Measurements from ENCODE around the gene CDKN3.
A peak's percentile ranks its signal among the peaks of the same experiment; 100 is the strongest.

Gene CDKN3, protein sequence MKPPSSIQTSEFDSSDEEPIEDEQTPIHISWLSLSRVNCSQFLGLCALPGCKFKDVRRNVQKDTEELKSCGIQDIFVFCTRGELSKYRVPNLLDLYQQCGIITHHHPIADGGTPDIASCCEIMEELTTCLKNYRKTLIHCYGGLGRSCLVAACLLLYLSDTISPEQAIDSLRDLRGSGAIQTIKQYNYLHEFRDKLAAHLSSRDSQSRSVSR

DNA sequence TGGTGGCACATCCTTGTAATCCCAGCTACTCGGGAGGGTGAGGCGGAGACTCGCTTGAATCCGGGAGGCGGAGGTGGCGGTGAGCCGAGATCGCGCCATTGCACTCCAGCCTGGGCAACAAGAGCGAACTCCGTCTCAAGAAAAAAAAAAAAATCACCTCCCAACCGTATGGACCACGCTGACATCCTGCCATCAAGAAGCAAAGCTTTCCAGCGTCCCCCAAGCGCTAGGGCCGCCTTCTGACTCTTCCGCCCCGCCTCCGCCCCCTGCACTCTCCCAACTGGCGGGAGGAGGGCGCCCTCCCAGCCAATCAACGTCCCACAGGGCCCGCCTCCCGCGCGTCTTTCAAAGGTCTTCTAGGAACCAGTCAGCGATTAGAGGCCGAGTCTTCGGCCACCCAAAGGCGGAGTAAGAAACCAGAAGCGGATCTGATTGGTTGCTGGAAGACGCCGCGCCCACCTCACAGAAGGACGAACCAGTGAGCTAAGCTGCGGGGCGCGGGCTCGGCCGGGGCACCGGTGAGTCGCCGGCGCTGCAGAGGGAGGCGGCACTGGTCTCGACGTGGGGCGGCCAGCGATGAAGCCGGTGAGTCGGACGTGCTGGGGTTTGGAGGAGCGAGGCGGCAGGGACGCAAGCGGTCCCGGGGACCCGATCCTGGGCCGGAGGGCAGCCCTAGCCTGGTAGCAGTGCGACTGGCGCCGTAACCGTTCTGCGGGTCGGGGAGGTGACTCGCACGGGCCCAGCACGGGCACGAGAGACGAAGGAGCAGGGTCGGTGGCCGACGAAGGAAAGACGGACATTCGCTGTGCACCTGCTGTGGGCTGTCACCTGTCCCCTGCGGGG is at the start of gene CDKN3:
Gene CDKN3, plus strand, starts transcription at position 515 of the 843 bp plus-strand sequence. Its CDS starts 62 bp downstream, at position 577.
- TF ChIP-seq, protein P1, sequence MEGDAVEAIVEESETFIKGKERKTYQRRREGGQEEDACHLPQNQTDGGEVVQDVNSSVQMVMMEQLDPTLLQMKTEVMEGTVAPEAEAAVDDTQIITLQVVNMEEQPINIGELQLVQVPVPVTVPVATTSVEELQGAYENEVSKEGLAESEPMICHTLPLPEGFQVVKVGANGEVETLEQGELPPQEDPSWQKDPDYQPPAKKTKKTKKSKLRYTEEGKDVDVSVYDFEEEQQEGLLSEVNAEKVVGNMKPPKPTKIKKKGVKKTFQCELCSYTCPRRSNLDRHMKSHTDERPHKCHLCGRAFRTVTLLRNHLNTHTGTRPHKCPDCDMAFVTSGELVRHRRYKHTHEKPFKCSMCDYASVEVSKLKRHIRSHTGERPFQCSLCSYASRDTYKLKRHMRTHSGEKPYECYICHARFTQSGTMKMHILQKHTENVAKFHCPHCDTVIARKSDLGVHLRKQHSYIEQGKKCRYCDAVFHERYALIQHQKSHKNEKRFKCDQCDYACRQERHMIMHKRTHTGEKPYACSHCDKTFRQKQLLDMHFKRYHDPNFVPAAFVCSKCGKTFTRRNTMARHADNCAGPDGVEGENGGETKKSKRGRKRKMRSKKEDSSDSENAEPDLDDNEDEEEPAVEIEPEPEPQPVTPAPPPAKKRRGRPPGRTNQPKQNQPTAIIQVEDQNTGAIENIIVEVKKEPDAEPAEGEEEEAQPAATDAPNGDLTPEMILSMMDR (conservative IDR thresholded peaks at IDR 0.05): peak; percentile 35
- peak within 1 kb of the TSS; percentile 65 for H3K27ac ChIP-seq

DNA sequence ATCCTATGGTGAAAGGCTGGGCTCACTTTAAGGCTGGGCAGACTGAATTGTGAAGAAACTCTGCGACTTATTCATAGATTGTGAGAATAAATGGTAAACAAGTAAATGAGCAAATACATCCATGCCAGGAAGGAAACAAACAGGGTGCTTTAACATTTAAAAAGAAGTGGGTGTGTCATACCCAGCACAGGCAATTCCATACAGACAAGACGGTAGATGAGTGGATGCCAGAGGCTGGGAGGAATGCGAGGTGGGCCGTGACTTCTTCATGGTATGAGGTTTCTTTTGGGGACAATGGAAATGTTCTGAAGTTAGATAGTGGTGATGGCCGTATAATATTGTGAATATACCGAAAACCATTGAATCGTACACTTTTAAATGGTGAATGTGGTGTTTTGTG is 49.8 kb upstream of the CDKN3 start:
- TF ChIP-seq, protein P1 (conservative IDR thresholded peaks at IDR 0.05): no peak
- H3K27ac ChIP-seq: no peak overlapping the region

DNA sequence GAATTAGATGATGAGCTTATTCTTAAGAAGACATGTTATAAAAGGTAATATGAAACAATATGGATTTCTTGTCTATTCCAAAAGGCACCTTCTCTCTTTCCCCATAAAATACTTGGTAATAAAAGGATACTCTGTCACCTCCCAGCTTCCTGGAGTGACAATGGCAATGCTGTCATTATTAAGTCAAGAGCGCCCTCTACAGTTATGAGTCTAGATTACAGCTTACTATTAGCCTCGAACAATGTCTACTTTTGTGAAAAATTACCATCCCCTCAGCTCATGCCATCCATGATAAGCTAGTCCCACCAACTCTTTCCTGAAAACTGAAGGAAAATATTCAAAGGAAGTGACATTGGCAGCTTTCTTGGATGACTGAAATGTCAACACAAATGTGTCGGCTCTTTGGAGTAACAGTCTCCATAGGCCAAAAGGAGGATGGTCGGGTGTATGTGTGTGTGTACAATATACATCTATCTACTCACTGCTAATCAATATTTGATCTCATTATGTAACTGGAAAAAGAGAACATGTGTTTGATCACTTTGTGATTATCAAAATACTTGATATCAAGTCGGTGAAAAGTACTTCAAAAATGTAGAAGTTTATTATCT is 48.7 kb upstream of the CDKN3 start:
- H3K27ac ChIP-seq: no peak overlapping the region
- TF ChIP-seq, protein P1 (conservative IDR thresholded peaks at IDR 0.05): peak; percentile 71

DNA sequence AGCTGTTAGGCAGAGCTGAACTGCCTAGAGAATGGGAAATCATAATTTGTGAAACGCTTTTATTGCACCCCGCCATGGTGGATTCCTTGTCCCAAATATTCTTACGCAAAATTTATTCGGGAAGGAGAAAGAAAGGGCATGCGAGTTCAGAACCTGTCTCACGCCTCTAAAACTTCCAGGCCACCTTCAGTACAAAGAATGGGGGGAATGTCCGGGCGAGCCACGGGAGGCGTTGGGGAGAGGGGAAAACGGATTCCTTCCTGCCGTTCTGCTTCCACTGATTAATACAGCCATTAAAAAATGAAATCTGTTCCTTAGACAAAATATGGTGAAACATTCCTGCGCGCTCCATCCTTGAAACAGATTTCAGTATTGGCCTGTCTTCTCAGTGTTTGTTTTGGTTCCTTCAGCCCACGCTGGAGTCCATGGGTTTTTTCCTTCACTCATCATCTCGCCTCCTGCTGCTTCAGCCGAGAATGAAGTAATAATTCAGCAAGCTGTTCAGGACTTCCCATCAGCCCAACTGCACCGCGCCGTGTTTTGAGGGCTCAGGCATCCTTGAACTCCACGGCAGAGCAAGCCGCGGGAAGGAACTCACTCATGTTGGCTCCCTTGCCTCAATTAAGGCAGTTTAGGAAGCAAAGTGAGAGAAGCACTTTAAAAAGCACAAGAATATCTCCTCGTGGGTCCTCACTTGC is 47.7 kb upstream of the CDKN3 start:
- H3K27ac ChIP-seq: no peak overlapping the region
- TF ChIP-seq, protein P1 (conservative IDR thresholded peaks at IDR 0.05): no peak

DNA sequence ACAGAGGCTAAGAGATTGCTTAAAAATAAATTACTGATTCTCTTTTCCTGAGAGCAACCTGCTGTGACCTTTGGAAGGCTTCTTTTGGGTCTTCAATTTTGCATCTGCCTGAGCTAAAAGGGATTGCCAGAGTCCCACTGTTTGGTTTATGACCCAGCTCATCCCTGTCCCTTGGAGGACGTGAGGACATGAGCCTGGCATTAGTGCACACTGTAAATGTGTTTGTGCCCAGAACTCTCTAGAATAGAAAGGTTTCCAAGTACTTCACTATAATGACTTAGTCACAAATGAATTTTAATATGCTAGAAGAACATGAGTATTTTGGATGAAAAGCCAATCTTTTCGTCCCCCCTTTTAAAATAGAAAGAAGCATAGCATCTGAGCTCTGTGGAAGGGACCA is 47.1 kb upstream of the CDKN3 start:
- H3K27ac ChIP-seq: no peak overlapping the region
- TF ChIP-seq, protein P1 (conservative IDR thresholded peaks at IDR 0.05): no peak

DNA sequence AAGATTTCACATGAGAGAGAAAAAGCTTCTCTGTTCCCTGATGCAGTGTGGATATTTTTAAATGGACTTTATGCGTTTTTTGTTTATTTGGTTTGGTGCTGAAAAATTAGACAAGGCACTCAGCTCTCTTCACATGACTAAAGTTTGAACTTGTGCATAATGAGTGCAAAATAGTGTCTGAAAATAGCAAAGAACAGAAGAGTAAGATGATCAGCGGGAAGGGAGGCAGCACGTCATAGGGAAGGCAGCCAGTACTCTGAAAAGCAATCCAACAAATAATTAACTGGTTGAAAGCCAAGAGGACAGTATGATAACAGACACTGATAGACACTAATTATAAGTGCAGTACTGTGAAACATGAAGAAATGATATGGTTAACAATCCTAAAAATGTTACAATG is 46.6 kb upstream of the CDKN3 start:
- no peak overlapping the region for H3K27ac ChIP-seq
- TF ChIP-seq, protein P1 (conservative IDR thresholded peaks at IDR 0.05): no peak

DNA sequence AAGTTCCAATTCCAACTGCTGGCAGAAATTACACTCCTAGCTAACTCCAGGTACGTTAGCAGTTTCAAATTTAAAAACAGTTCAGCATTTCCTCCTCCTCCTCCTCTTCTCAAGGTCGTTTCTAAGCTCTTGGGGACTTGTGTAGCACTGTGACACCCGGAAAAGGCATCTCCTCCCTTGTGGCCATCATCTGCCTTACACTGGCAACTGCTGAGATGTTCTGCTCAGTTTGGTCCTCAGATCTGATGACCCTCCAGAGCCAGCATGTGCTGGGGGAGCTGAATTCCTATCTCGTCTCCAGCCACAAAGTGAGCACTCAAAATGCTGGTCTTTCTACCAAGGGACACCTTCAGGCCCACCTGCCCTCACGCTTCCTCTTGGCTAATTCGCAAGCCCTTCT is 43.5 kb upstream of the CDKN3 start:
- TF ChIP-seq, protein P1 (conservative IDR thresholded peaks at IDR 0.05): no peak
- no peak overlapping the region for H3K27ac ChIP-seq

Data from VCaP (cell line).